Measurements from ENCODE around the gene KIF5B.
"Not testable (repeated sequence)": the region's sequence is repeated elsewhere in the genome, so short reads cannot be mapped to it uniquely, and the experiment has no call there.

The KIF5B gene

DNA sequence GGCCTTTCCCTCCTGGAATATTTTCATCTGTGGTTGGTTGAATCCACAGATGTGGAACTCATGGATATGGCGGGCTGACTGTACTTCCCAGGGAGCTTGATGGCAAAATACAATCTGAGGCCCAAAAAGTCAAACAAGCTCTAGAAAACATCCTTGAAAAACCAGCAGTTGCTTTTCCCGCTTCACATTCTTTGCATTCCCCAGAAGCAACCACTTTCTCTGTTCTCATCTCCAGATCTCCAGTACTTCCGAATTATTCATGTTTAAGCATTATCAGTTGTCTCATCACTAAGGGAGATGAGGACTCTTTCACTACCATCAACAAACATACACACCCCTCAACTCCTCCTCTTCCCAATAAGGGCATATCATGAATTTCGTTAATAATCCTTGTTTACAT is 55.3 kb downstream of the KIF5B start:
- TF ChIP-seq POU2F2 (IDR thresholded peaks at IDR 0.05; ENCODE audit: low read depth, low read length) = no peak
- no peak for TF ChIP-seq POLR2A (IDR thresholded peaks at IDR 0.05; ENCODE audit: low read depth, low read length)
- no peak for TF ChIP-seq SPI1 (IDR thresholded peaks at IDR 0.05; ENCODE audit: low read depth, low read length)
- TF ChIP-seq PAX5 (IDR thresholded peaks at IDR 0.05; ENCODE audit: insufficient read depth, low read length, severe bottlenecking) = no peak
- no peak for TF ChIP-seq POLR2AphosphoS5 (IDR thresholded peaks at IDR 0.05; ENCODE audit: low read depth, low read length)
- no peak for TF ChIP-seq TAF1 (IDR thresholded peaks at IDR 0.05; ENCODE audit: low read depth, low read length)
- no peak for DNase-seq (ENCODE audit: insufficient read length, low spot score)
- no peak for FAIRE-seq

DNA sequence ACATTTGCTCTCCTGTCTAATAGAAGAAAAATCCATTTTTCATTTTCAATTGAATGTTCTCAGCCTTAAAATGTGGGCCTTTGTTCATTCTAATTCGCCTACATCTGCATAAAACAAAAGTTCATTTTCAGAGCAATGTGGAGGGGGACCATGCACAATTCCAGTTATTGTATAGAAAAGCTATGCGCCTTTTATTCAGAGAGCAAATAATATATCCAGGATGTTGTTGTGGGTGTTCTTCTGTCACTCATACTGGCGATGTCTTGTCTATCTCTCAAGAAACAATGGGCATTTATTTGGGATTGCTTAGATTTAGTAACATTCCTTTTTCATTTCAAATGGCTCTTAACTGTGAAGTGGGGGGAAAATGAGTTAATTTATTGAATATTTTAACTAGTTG is 56.4 kb downstream of the KIF5B start:
- DNase-seq (ENCODE audit: insufficient read length, low spot score) = no peak
- TF ChIP-seq POU2F2 (IDR thresholded peaks at IDR 0.05; ENCODE audit: low read depth, low read length) = no peak
- TF ChIP-seq POLR2AphosphoS5 (IDR thresholded peaks at IDR 0.05; ENCODE audit: low read depth, low read length) = no peak
- no peak for TF ChIP-seq POLR2A (IDR thresholded peaks at IDR 0.05; ENCODE audit: low read depth, low read length)
- no peak for TF ChIP-seq SPI1 (IDR thresholded peaks at IDR 0.05; ENCODE audit: low read depth, low read length)
- no peak for TF ChIP-seq PAX5 (IDR thresholded peaks at IDR 0.05; ENCODE audit: insufficient read depth, low read length, severe bottlenecking)
- TF ChIP-seq TAF1 (IDR thresholded peaks at IDR 0.05; ENCODE audit: low read depth, low read length) = no peak
- no peak for FAIRE-seq

DNA sequence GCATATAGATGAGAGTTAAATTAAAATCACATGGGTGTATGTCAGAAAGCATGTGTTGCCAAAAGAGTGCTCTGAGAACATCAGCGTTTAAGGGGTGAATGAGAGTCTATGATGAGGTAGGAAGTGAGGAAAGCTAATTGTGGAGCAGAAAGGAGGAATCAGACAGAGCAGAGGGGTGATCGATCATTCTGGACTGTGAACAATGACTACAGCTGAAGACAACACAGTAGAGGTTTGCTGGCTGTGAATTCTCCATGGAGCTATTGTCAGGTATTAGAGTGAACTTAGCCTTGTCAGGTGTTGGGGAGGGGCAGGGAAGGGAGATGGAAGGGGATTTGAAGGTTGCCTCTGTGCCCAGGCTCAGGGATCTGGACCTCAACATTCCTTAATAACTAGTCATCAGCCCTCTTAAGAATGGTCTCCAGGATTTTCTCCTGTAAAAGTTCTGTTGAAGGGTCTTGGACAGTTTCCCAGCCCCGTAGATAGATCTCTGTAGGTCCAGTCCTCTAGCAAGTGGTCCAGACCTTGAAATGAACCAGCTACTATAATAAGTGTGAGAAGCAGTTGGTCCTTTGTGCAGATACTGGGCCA is 57.1 kb downstream of the KIF5B start:
- TF ChIP-seq PAX5 (IDR thresholded peaks at IDR 0.05; ENCODE audit: insufficient read depth, low read length, severe bottlenecking) (no peak), POLR2AphosphoS5 (IDR thresholded peaks at IDR 0.05; ENCODE audit: low read depth, low read length) (no peak), SPI1 (IDR thresholded peaks at IDR 0.05; ENCODE audit: low read depth, low read length) (no peak), POLR2A (IDR thresholded peaks at IDR 0.05; ENCODE audit: low read depth, low read length) (no peak)
- FAIRE-seq (no peak), DNase-seq (ENCODE audit: insufficient read length, low spot score) (no peak)

DNA sequence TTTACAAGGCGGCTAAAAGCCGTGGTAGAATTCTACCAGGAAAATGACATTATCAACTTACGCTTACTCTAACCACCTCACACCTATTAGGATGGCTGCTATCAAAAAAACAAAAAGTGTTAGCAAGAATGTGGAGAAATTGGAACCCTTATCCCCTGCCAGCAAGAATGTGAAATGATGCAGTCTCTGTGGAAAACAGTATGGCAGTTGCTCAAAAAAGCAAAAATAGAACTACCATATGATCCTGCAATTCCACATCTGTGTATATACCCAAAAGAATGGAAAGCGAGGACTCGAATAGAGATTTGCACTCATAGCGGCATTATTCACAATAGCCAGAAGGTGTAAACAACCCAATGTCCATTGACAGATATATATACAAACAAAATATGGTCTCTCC is 61.3 kb downstream of the KIF5B start:
- DNase-seq (ENCODE audit: insufficient read length, low spot score) = no peak
- no peak for FAIRE-seq

DNA sequence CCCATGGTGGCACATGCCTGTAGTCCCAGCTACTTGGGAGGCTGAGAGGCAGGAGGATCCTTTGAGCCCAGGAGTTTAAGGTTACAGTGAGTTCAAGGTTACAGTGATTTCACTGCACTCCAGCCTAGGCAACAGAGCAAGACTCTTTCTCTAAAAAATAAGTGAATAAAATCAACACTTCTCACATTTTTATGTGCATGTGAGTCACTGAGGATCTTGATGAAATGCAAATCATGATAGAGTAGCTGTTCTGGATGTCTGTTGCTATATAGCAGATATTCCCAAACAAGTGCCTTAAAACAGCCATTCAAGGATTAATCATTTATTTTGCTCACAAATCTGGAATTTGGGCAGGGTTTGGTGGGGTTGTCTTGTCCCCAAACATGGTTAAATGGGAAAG is 65.3 kb downstream of the KIF5B start:
- FAIRE-seq (no peak), DNase-seq (ENCODE audit: insufficient read length, low spot score) (no peak)
- no peak for TF ChIP-seq TAF1 (IDR thresholded peaks at IDR 0.05; ENCODE audit: low read depth, low read length)
- no peak for TF ChIP-seq POU2F2 (IDR thresholded peaks at IDR 0.05; ENCODE audit: low read depth, low read length)
- TF ChIP-seq SPI1 (IDR thresholded peaks at IDR 0.05; ENCODE audit: low read depth, low read length) = no peak
- no peak for TF ChIP-seq POLR2A (IDR thresholded peaks at IDR 0.05; ENCODE audit: low read depth, low read length)
- TF ChIP-seq POLR2AphosphoS5 (IDR thresholded peaks at IDR 0.05; ENCODE audit: low read depth, low read length) = no peak
- no peak for TF ChIP-seq PAX5 (IDR thresholded peaks at IDR 0.05; ENCODE audit: insufficient read depth, low read length, severe bottlenecking)

More for the DNA sequence above, 61.3 kb downstream of the KIF5B start:
- TF ChIP-seq POU2F2 (IDR thresholded peaks at IDR 0.05; ENCODE audit: low read depth, low read length) = no peak
- TF ChIP-seq TAF1 (IDR thresholded peaks at IDR 0.05; ENCODE audit: low read depth, low read length) = no peak
- no peak for TF ChIP-seq PAX5 (IDR thresholded peaks at IDR 0.05; ENCODE audit: insufficient read depth, low read length, severe bottlenecking)
- TF ChIP-seq POLR2A (IDR thresholded peaks at IDR 0.05; ENCODE audit: low read depth, low read length) = no peak
- no peak for TF ChIP-seq POLR2AphosphoS5 (IDR thresholded peaks at IDR 0.05; ENCODE audit: low read depth, low read length)
- TF ChIP-seq SPI1 (IDR thresholded peaks at IDR 0.05; ENCODE audit: low read depth, low read length) = no peak

- DNase-seq (ENCODE audit: insufficient read length, low spot score); FAIRE-seq: not testable (repeated sequence)
These were observed 68.4 kb downstream of the KIF5B start for GRCh38 chr10:31987786-31988185.

GRCh38 chr10:31982111-31982510 is 74.1 kb downstream of the KIF5B start:
- TF ChIP-seq POLR2A (IDR thresholded peaks at IDR 0.05; ENCODE audit: low read depth, low read length) (no peak), POU2F2 (IDR thresholded peaks at IDR 0.05; ENCODE audit: low read depth, low read length) (no peak), POLR2AphosphoS5 (IDR thresholded peaks at IDR 0.05; ENCODE audit: low read depth, low read length) (no peak), TAF1 (IDR thresholded peaks at IDR 0.05; ENCODE audit: low read depth, low read length) (no peak), SPI1 (IDR thresholded peaks at IDR 0.05; ENCODE audit: low read depth, low read length) (no peak), PAX5 (IDR thresholded peaks at IDR 0.05; ENCODE audit: insufficient read depth, low read length, severe bottlenecking) (no peak)
- FAIRE-seq (no peak), DNase-seq (ENCODE audit: insufficient read length, low spot score) (no peak)

DNA sequence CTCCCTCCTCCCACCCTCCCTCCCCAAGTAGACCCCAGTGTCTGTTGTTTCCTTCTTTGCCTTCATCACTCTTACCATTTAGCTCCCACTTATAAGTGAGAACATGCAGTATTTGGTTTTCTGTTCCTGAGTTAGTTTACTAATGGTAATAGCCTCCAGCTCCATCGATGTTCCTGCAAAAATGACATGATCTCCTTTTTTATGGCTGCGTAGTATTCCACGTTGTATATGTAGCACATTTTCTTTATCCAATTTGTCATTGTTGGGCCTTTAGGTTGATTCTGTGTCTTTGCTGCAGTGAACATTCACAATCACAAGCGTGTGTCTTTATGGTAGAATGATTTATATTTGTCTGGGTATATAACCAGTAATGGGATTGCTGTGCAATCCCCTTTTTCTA is 75.8 kb downstream of the KIF5B start:
- TF ChIP-seq POU2F2 (IDR thresholded peaks at IDR 0.05; ENCODE audit: low read depth, low read length) (no peak), TAF1 (IDR thresholded peaks at IDR 0.05; ENCODE audit: low read depth, low read length) (no peak)
- no peak for FAIRE-seq
- no peak for DNase-seq (ENCODE audit: insufficient read length, low spot score)

- not testable (repeated sequence) for FAIRE-seq
These were observed 77.2 kb downstream of the KIF5B start for GRCh38 chr10:31979071-31979470.

DNA sequence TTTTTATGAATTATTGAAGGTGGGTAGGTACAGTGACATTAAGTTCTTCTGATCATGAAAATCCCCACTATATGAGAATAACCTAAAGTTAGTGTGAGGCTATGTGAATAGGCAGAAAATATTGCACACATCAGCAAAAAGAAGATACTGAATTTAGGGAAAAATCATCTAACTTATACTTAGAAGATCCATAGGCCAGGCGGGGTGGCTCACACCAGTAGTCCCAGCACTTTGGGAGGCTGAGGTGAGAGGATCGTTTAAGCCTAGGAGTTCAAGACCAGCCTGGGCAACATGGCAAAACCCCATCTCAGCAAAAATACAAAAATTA is 78.1 kb downstream of the KIF5B start:
- FAIRE-seq (no peak), DNase-seq (ENCODE audit: insufficient read length, low spot score) (no peak)
- TF ChIP-seq SPI1 (IDR thresholded peaks at IDR 0.05; ENCODE audit: low read depth, low read length) (no peak), PAX5 (IDR thresholded peaks at IDR 0.05; ENCODE audit: insufficient read depth, low read length, severe bottlenecking) (no peak), POLR2AphosphoS5 (IDR thresholded peaks at IDR 0.05; ENCODE audit: low read depth, low read length) (no peak), POU2F2 (IDR thresholded peaks at IDR 0.05; ENCODE audit: low read depth, low read length) (no peak), TAF1 (IDR thresholded peaks at IDR 0.05; ENCODE audit: low read depth, low read length) (no peak), POLR2A (IDR thresholded peaks at IDR 0.05; ENCODE audit: low read depth, low read length) (no peak)

More at GRCh38 chr10:31979071-31979470, 77.2 kb downstream of the KIF5B start:
- not testable (repeated sequence) for DNase-seq (ENCODE audit: insufficient read length, low spot score)
